Liver (tissue), 3 donors: ENCODE results near the gene CPLX1.

Experiments
- EGR1 ChIP-seq, 2 donors: IDR thresholded peaks; 2 replicates each; pipeline ENCODE4 v1.6.1; 2016 to 2018; ENCODE audit warnings: antibody characterized with exemption in 2 of 2, low read depth in 2 of 2
- FOXA1 ChIP-seq: IDR thresholded peaks from 2 replicates; pipeline ENCODE4 v1.6.1; 2016; ENCODE audit warnings: antibody characterized with exemption
- GABPA ChIP-seq, 2 donors: IDR thresholded peaks in 1 of 2; conservative IDR thresholded peaks in 1 of 2; 2 replicates each; pipeline ENCODE4 v1.6.1; 2016; ENCODE audit warnings: antibody characterized with exemption in 2 of 2, mild to moderate bottlenecking in 1 of 2, moderate library complexity in 1 of 2
- JUND ChIP-seq, 2 donors: IDR thresholded peaks; 2 replicates each; pipeline ENCODE4 v1.6.1; 2016; ENCODE audit warnings: antibody characterized with exemption in 2 of 2
- NR2F2 ChIP-seq: IDR thresholded peaks from 2 replicates; pipeline ENCODE4 v1.6.1; 2016; ENCODE audit warnings: antibody characterized with exemption
- RAD21 ChIP-seq, 2 donors: IDR thresholded peaks; 2 replicates each; pipeline ENCODE4 v1.6.1; 2016; ENCODE audit warnings: antibody characterized with exemption in 2 of 2, mild to moderate bottlenecking in 2 of 2
- RXRA ChIP-seq, 2 donors: IDR thresholded peaks; 2 replicates each; pipeline ENCODE4 v1.6.1; 2017 to 2018; ENCODE audit warnings: antibody characterized with exemption in 2 of 2, mild to moderate bottlenecking in 1 of 2
- SP1 ChIP-seq: IDR thresholded peaks from 2 replicates; pipeline ENCODE4 v1.6.1; 2018; ENCODE audit warnings: antibody characterized with exemption, mild to moderate bottlenecking
- TAF1 ChIP-seq: conservative IDR thresholded peaks from 2 replicates; pipeline ENCODE4 v1.6.1; 2016; ENCODE audit warnings: antibody characterized with exemption, mild to moderate bottlenecking
- TF ChIP-seq, protein P1 (sequence below): fragments of 150-350 bp; IDR thresholded peaks from 2 replicates; pipeline ENCODE4 v1.5.1; 2017; ENCODE audit warnings: improper control_type of control experiment, low read depth, low read length; ENCODE audit not compliant: missing input control
- TF ChIP-seq, protein P2 (sequence below): IDR thresholded peaks from 2 replicates; pipeline ENCODE4 v1.6.1; 2016; ENCODE audit warnings: antibody characterized with exemption, mild to moderate bottlenecking
- TF ChIP-seq, protein P3 (sequence below): IDR thresholded peaks from 2 replicates; pipeline ENCODE4 v1.6.1; 2016; ENCODE audit warnings: antibody characterized with exemption
- donor health status: healthy.
- donor health status: healthy.

DNA sequence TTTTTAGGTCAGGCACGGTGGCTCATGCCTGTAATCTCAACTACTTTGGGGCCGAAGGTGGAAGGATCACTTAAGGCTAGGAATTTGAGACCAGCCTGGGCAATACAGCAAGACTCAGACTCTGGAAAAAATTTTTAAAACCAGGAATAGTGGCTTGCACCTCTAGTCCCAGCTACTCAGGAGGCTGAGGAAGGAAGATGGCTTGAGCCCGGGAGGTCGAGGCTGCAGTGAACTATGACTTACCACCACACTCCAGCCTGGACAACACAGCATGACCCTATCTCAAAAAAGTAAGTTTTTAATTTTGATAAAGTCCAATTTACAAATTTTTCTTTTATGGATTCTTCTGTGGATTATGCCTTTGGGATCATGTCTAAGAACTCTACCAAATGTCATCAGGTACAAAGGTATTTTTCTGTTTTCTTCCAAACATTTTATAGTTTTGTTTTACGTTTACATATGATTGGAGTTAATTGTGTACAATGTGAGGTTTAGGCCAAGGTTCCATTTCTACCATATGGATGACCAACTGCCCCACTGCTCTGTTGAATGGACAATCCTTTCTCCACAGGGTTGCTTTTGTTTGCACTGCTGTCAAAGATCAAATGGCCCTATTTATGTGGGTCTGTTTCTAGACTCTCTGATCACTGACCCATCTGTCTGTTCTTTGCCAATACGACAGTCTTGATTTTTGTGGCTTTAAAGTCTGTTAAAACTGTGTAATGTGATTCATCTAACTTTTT lies 48.2 kb downstream of the CPLX1 start:
- TF ChIP-seq SP1 (no peak), EGR1 (IDR thresholded peaks at IDR 0.05; ENCODE audit: low read depth in 2 of 2) (no peak), RXRA (IDR thresholded peaks at IDR 0.05) (no peak), FOXA1 (no peak), NR2F2 (no peak), RAD21 (IDR thresholded peaks at IDR 0.05) (no peak), TAF1 (no peak), GABPA (IDR thresholded peaks at IDR 0.05 in 1 of 2, conservative IDR thresholded peaks at IDR 0.05 in 1 of 2) (no peak), JUND (IDR thresholded peaks at IDR 0.05) (no peak)
- TF ChIP-seq, protein P1, sequence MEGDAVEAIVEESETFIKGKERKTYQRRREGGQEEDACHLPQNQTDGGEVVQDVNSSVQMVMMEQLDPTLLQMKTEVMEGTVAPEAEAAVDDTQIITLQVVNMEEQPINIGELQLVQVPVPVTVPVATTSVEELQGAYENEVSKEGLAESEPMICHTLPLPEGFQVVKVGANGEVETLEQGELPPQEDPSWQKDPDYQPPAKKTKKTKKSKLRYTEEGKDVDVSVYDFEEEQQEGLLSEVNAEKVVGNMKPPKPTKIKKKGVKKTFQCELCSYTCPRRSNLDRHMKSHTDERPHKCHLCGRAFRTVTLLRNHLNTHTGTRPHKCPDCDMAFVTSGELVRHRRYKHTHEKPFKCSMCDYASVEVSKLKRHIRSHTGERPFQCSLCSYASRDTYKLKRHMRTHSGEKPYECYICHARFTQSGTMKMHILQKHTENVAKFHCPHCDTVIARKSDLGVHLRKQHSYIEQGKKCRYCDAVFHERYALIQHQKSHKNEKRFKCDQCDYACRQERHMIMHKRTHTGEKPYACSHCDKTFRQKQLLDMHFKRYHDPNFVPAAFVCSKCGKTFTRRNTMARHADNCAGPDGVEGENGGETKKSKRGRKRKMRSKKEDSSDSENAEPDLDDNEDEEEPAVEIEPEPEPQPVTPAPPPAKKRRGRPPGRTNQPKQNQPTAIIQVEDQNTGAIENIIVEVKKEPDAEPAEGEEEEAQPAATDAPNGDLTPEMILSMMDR: no peak
- TF ChIP-seq, protein P2, sequence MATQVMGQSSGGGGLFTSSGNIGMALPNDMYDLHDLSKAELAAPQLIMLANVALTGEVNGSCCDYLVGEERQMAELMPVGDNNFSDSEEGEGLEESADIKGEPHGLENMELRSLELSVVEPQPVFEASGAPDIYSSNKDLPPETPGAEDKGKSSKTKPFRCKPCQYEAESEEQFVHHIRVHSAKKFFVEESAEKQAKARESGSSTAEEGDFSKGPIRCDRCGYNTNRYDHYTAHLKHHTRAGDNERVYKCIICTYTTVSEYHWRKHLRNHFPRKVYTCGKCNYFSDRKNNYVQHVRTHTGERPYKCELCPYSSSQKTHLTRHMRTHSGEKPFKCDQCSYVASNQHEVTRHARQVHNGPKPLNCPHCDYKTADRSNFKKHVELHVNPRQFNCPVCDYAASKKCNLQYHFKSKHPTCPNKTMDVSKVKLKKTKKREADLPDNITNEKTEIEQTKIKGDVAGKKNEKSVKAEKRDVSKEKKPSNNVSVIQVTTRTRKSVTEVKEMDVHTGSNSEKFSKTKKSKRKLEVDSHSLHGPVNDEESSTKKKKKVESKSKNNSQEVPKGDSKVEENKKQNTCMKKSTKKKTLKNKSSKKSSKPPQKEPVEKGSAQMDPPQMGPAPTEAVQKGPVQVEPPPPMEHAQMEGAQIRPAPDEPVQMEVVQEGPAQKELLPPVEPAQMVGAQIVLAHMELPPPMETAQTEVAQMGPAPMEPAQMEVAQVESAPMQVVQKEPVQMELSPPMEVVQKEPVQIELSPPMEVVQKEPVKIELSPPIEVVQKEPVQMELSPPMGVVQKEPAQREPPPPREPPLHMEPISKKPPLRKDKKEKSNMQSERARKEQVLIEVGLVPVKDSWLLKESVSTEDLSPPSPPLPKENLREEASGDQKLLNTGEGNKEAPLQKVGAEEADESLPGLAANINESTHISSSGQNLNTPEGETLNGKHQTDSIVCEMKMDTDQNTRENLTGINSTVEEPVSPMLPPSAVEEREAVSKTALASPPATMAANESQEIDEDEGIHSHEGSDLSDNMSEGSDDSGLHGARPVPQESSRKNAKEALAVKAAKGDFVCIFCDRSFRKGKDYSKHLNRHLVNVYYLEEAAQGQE: no peak
- TF ChIP-seq, protein P3, sequence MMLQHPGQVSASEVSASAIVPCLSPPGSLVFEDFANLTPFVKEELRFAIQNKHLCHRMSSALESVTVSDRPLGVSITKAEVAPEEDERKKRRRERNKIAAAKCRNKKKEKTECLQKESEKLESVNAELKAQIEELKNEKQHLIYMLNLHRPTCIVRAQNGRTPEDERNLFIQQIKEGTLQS: no peak
